GM18868 (cell line): ENCODE measurements around the gene ARHGAP24.
A peak's percentile ranks its signal among the peaks of the same experiment; 100 is the strongest.

Experiments used
- ATAC-seq: cut with Tn5 transposase; IDR thresholded peaks from one replicate; pipeline ENCODE4 v1.9.1; 2021; ENCODE audit warnings: mild to moderate bottlenecking, moderate library complexity; ENCODE audit not compliant: unreplicated experiment

The ARHGAP24 gene

GRCh38 chr4:85577307-85577706 lies 102.4 kb downstream of the ARHGAP24 start:
- no peak for ATAC-seq

GRCh38 chr4:85579942-85580341 lies 105.0 kb downstream of the ARHGAP24 start:
- no peak for ATAC-seq

GRCh38 chr4:85580489-85580888 lies 105.5 kb downstream of the ARHGAP24 start:
- no peak for ATAC-seq

GRCh38 chr4:85587952-85588351 lies 113.0 kb downstream of the ARHGAP24 start:
- ATAC-seq = no peak

- peak; percentile 52 for ATAC-seq
These were observed 116.6 kb downstream of the ARHGAP24 start for GRCh38 chr4:85591406-85592098.

GRCh38 chr4:85595098-85595775 lies 120.3 kb downstream of the ARHGAP24 start:
- no peak for ATAC-seq

- no peak for ATAC-seq
These were observed 121.0 kb downstream of the ARHGAP24 start for GRCh38 chr4:85595796-85596559.

GRCh38 chr4:85598936-85599335 lies 124.0 kb downstream of the ARHGAP24 start:
- no peak for ATAC-seq

- no peak for ATAC-seq
These were observed 125.6 kb downstream of the ARHGAP24 start for GRCh38 chr4:85600501-85600900.

- ATAC-seq = peak; percentile 54
These were observed 128.7 kb downstream of the ARHGAP24 start for GRCh38 chr4:85603437-85604336.

- ATAC-seq = no peak
These were observed 131.6 kb downstream of the ARHGAP24 start for GRCh38 chr4:85606505-85606904.

GRCh38 chr4:85607624-85608023 lies 132.7 kb downstream of the ARHGAP24 start:
- ATAC-seq = peak; percentile 76

- peak; percentile 79 for ATAC-seq
These were observed 135.5 kb downstream of the ARHGAP24 start for GRCh38 chr4:85610450-85610849.

- no peak for ATAC-seq
These were observed 136.7 kb downstream of the ARHGAP24 start for GRCh38 chr4:85611661-85612060.

GRCh38 chr4:85613901-85614300 lies 139.0 kb downstream of the ARHGAP24 start:
- no peak for ATAC-seq

GRCh38 chr4:85615952-85616351 lies 141.0 kb downstream of the ARHGAP24 start:
- no peak for ATAC-seq

GRCh38 chr4:85617202-85617601 lies 142.3 kb downstream of the ARHGAP24 start:
- no peak for ATAC-seq

- ATAC-seq = no peak
These were observed 158.0 kb downstream of the ARHGAP24 start for GRCh38 chr4:85632981-85633380.

- no peak for ATAC-seq
These were observed 162.8 kb downstream of the ARHGAP24 start for GRCh38 chr4:85637778-85638177.

- no peak for ATAC-seq
These were observed 165.0 kb downstream of the ARHGAP24 start for GRCh38 chr4:85639946-85640345.
